Neural progenitor cell (in vitro differentiated cells): ENCODE data around the gene LPP. TPM values are rescaled to one million over a fixed set of nuclear protein-coding genes. Genes with fewer than 3 reads are reported as not detected.

Experiments
- DNase-seq: peaks from one replicate; pipeline ENCODE4 v3.0.0-alpha.2; 2016; ENCODE audit warnings: low spot score
- H2AFZ ChIP-seq: fragments of 200-600 bp; sonication (generic); replicated peaks from 2 replicates; pipeline ENCODE4 v1.6.1; 2016; ENCODE audit warnings: antibody characterized with exemption
- H3F3A ChIP-seq: fragments of 200-600 bp; sonication (generic); 2 replicates; pipeline ENCODE4 v1.6.1; 2016; ENCODE audit warnings: antibody characterized with exemption, low read depth
- H3K27ac ChIP-seq: fragments of 200-600 bp; sonication (generic); 2 replicates; pipeline ENCODE4 v1.5.1; 2016; ENCODE audit warnings: mild to moderate bottlenecking
- H3K27me3 ChIP-seq: fragments of 200-600 bp; sonication (generic); 2 replicates; pipeline ENCODE4 v1.6.1; 2016; ENCODE audit warnings: mild to moderate bottlenecking, moderate library complexity
- H3K36me3 ChIP-seq: fragments of 200-600 bp; sonication (generic); 2 replicates; pipeline ENCODE4 v1.5.1; 2016
- H3K4me1 ChIP-seq: fragments of 200-600 bp; sonication (generic); 2 replicates; pipeline ENCODE4 v1.6.1; 2016; ENCODE audit warnings: mixed run types
- H3K4me2 ChIP-seq: fragments of 200-600 bp; sonication (generic); 2 replicates; pipeline ENCODE4 v1.6.1; 2016
- H3K4me3 ChIP-seq: fragments of 200-600 bp; sonication (generic); 2 replicates; pipeline ENCODE4 v1.5.1; 2016
- H3K79me2 ChIP-seq: fragments of 200-600 bp; sonication (generic); 2 replicates; pipeline ENCODE4 v1.6.1; 2016; ENCODE audit warnings: low read depth
- H3K9ac ChIP-seq: fragments of 200-600 bp; sonication (generic); 2 replicates; pipeline ENCODE4 v1.6.1; 2016
- H3K9me3 ChIP-seq: fragments of 200-600 bp; sonication (generic); 2 replicates; pipeline ENCODE4 v1.5.1; 2016; ENCODE audit warnings: low read depth
- H4K20me1 ChIP-seq: fragments of 200-600 bp; sonication (generic); 2 replicates; pipeline ENCODE4 v1.6.1; 2016; ENCODE audit warnings: low read depth
- H3K27ac Mint-ChIP-seq: 3 replicates; pipeline ENCODE4 v1.8.0; 2021; ENCODE audit warnings: mixed read lengths
- H3K27me3 Mint-ChIP-seq: 2 replicates; pipeline ENCODE4 v1.8.0; 2022; ENCODE audit warnings: low read depth, mild to moderate bottlenecking, inconsistent platforms, moderate library complexity, mixed read lengths; ENCODE audit not compliant: insufficient read depth
- H3K36me3 Mint-ChIP-seq: 3 replicates; pipeline ENCODE4 v1.8.0; 2021; ENCODE audit warnings: mixed read lengths
- H3K4me1 Mint-ChIP-seq: 3 replicates; pipeline ENCODE4 v1.8.0; 2021; ENCODE audit warnings: mixed read lengths
- H3K4me3 Mint-ChIP-seq: 3 replicates; pipeline ENCODE4 v1.8.0; 2021; ENCODE audit warnings: mild to moderate bottlenecking, moderate library complexity, mixed read lengths
- H3K9me3 Mint-ChIP-seq: 3 replicates; pipeline ENCODE4 v1.8.0; 2020; ENCODE audit warnings: mixed read lengths
- CTCF ChIP-seq: fragments of 200-600 bp; sonication (generic); IDR thresholded peaks from 2 replicates; pipeline ENCODE4 v1.5.1; 2017; ENCODE audit warnings: antibody characterized with exemption, mild to moderate bottlenecking
- EZH2 ChIP-seq: fragments of 200-600 bp; sonication (generic); IDR thresholded peaks from 2 replicates; pipeline ENCODE4 v1.6.1; 2017; ENCODE audit warnings: antibody characterized with exemption, mild to moderate bottlenecking, moderate library complexity
- EZH2phosphoT487 ChIP-seq: fragments of 200-600 bp; sonication (generic); IDR thresholded peaks from 2 replicates; pipeline ENCODE4 v1.6.1; 2017; ENCODE audit warnings: antibody characterized with exemption
- total RNA-seq: library from RNA; depleted of rRNA; stranded (reverse); fragments of >200 nt; gene quantifications from 2 replicates; pipeline ENCODE4 v1.2.3, GENCODE V29; 2015; ENCODE audit warnings: low replicate concordance

LPP gene
- total RNA-seq, 1 donor from 2014 or later: 18.9 TPM

DNA sequence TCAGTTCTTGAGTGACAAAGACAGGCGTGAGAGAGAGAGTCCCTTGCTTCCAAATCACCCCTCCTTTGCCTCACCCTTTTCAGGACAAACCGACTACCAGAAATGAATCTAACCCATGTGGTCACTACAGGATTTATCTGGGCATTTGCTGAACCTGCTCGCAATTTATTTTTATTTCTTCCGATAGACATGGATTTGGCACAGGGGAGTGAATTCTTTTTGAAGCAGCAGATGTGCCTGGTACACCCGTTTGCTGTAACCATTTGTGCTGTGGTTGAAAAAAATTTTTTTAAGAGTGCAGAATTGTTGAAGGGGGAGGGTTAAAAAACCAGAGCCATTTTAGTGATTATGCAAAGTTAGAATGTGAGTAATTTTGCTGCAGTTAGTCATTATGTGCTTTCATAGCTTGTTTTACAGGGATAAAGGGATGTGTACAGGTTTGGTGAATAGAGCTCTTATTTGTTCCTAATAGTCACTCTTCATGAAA, 442.0 kb downstream of the LPP start:
- no peaks in the 10 kb centered on the region for H3K27me3 Mint-ChIP-seq
- H3K27ac Mint-ChIP-seq: no peak overlapping the region
- Histone ChIP-seq H3K27ac (no peak overlapping the region), H2AFZ (no peak overlapping the region), H4K20me1 (no peaks in the 10 kb centered on the region), H3K4me1 (no peaks in the 10 kb centered on the region), H3K36me3 (no peaks in the 10 kb centered on the region), H3F3A (no peaks in the 10 kb centered on the region), H3K79me2 (no peaks in the 10 kb centered on the region), H3K27me3 (no peaks in the 10 kb centered on the region), H3K9ac (no peak overlapping the region), H3K4me2 (no peak overlapping the region), H3K4me3 (no peak overlapping the region), H3K9me3 (no peaks in the 10 kb centered on the region)
- H3K4me3 Mint-ChIP-seq: no peak overlapping the region
- H3K36me3 Mint-ChIP-seq: no peaks in the 10 kb centered on the region
- no peaks in the 10 kb centered on the region for H3K4me1 Mint-ChIP-seq
- TF ChIP-seq CTCF: no peak
- no peak for TF ChIP-seq EZH2phosphoT487
- TF ChIP-seq EZH2: no peak
- H3K9me3 Mint-ChIP-seq: no peaks in the 10 kb centered on the region
- no peak for DNase-seq

DNA sequence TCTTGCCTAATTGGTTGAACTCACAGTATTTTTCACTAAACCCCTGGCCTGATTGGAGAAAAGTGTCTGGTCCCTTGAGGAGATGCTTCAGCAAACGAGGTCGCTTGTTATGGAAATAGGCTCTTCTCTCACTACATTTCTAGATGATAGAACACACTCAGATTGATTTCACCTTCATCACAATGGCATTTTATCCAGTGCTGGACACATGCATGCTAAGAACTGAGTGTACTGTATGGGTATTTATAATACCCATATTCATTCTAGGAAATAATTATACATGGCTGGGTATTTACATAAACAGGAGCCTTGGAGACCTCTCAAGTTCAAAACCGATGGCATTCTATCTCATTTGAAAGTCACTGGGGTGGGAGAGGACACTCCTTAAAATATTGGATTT, 444.9 kb downstream of the LPP start:
- Histone ChIP-seq H3K27me3 (no peaks in the 10 kb centered on the region), H3K4me3 (no peak overlapping the region), H3K4me1 (no peaks in the 10 kb centered on the region), H3K79me2 (no peaks in the 10 kb centered on the region), H4K20me1 (no peaks in the 10 kb centered on the region), H3K9me3 (no peaks in the 10 kb centered on the region), H3K36me3 (no peaks in the 10 kb centered on the region), H3K27ac (no peak overlapping the region), H2AFZ (no peak overlapping the region), H3F3A (no peaks in the 10 kb centered on the region), H3K9ac (no peak overlapping the region), H3K4me2 (no peak overlapping the region)
- Mint-ChIP-seq H3K4me3 (no peak overlapping the region), H3K4me1 (no peaks in the 10 kb centered on the region), H3K27ac (no peak overlapping the region), H3K27me3 (no peaks in the 10 kb centered on the region), H3K9me3 (no peaks in the 10 kb centered on the region), H3K36me3 (no peaks in the 10 kb centered on the region)
- TF ChIP-seq EZH2phosphoT487: no peak
- TF ChIP-seq EZH2: no peak
- TF ChIP-seq CTCF: no peak
- DNase-seq: no peak

GRCh38 chr3:188602111-188602510, 448.2 kb downstream of the LPP start:
- Mint-ChIP-seq H3K4me3 (no peak overlapping the region), H3K9me3 (no peaks in the 10 kb centered on the region)
- TF ChIP-seq CTCF (no peak), EZH2phosphoT487 (no peak), EZH2 (no peak)

More at GRCh38 chr3:188602111-188602510, 448.2 kb downstream of the LPP start:
- Histone ChIP-seq H4K20me1 (no peaks in the 10 kb centered on the region), H3K9me3 (no peaks in the 10 kb centered on the region), H3F3A (no peaks in the 10 kb centered on the region), H2AFZ (no peak overlapping the region), H3K27me3 (no peaks in the 10 kb centered on the region), H3K27ac (no peak overlapping the region), H3K4me3 (no peak overlapping the region), H3K9ac (no peak overlapping the region), H3K4me1 (no peaks in the 10 kb centered on the region), H3K36me3 (no peaks in the 10 kb centered on the region), H3K4me2 (no peak overlapping the region), H3K79me2 (no peaks in the 10 kb centered on the region)
- H3K27ac Mint-ChIP-seq: no peak overlapping the region
- peaks cover 2% of the 10 kb centered on the region for H3K27me3 Mint-ChIP-seq
- H3K36me3 Mint-ChIP-seq: no peaks in the 10 kb centered on the region
- H3K4me1 Mint-ChIP-seq: no peaks in the 10 kb centered on the region
- no peak for DNase-seq
